Central memory CD4-positive, alpha-beta T cell (primary cell): Measurements from ENCODE around the gene LGALS12.
"Not testable (repeated sequence)": the region's sequence is repeated elsewhere in the genome, so short reads cannot be mapped to it uniquely, and the experiment has no call there.

Experiments used
- DNase-seq: peaks from one replicate; pipeline ENCODE4 v3.0.0; 2022

Gene LGALS12

DNA sequence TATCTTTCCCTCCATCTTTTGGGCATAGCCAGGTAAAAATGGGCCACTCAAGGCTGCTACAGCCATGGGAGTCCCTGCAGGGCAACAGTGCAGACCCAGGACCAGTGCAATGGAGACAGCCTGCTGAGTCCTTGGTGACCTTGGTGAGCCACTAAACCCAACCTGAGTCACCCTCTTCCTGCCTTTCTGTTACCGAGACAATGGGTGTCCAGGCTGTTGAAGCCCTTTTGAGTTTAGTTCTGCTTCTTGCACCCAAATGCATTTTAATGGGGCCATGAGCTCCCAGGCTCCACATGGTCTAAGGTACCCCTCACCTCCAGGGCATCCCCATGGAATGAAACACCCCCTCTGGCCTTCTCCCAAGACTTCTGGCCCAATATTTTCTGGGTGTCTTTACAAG, 29.9 kb downstream of the LGALS12 start:
- DNase-seq: peak; percentile 23

DNA sequence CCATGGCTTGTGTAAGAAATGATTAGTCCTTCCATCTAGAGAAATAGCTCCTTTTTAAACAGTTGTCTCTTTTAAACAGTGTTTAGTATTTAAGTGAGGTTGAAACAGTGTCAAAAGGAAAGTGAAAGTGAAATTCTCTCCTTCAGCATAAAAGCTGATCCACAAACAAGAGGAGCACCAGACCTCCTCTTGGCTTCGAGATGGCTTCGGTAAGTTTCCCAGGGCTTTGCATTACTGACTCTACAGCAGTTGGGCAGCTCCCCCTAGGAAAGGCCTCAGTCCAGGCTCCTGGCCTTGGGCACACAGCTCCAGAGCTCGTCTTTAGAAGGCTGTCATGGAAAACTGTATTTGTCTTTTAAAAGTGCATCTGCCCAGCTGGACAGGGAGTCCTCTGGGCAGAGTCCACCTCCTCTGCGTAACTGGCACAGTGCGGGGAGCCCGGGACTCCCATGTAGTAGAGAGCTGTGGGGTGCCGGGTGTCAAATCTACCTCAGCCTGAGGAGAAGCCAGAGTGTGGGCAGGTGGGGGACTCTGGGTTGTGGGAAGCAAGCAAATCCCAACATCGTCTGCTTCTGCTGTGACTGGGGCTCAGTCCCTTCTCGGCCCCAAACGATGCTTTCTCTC, 30.9 kb downstream of the LGALS12 start, which contains the start of gene PLAAT4:
Gene PLAAT4, plus strand, starts transcription at position 140 of the 624 bp plus-strand sequence. Its CDS starts 61 bp downstream, at position 201.
- peak; percentile 39 for DNase-seq

DNA sequence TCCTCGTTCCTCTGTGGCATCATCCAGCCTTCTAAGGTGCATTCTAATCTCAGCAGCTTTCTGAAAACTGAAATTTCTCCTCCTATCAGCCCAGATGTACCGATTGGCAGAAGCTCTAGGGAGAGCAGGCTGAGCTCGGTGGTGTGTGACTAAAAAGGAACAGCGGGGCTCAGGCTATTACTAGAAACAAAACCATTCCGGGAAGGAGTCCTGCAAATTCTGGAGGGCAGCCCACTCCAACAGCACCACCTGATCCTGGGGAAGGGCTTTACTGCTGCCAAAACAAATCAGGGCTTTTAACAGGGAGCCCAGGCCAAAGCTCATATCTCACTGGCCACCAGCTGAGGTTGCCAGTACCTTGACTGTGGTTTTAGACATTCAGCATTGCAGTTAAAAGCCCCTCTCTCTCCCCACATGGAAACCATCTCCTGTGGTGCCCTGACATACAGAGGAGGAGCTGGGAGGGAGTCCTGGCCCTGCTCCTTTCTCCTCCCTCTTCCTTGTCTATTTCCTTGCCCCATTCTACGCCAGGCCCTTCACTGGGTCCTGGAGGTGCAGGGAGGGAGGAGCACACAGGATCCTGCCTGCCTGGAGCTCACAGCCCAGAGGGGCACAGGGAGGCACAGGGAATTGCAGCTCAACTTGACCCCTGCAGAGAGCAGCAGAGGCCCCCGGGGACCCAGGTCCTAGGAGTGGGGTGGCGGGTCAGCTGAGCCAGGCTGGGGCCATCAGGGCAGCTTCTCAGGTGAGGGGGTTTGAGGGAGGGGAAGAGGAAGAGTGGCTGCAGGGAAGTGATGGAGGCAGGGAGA, 31.6 kb downstream of the LGALS12 start:
- DNase-seq: peak; percentile 9

- DNase-seq: not testable (repeated sequence)
Observed at GRCh38 chr11:63542506-63542905, 36.6 kb downstream of the LGALS12 start.

- DNase-seq: no peak
Observed at GRCh38 chr11:63543711-63544110, 37.8 kb downstream of the LGALS12 start.

- no peak for DNase-seq
Observed at GRCh38 chr11:63547061-63547460, 41.2 kb downstream of the LGALS12 start.

- DNase-seq: no peak
Observed at GRCh38 chr11:63548178-63548577, 42.3 kb downstream of the LGALS12 start.

DNA sequence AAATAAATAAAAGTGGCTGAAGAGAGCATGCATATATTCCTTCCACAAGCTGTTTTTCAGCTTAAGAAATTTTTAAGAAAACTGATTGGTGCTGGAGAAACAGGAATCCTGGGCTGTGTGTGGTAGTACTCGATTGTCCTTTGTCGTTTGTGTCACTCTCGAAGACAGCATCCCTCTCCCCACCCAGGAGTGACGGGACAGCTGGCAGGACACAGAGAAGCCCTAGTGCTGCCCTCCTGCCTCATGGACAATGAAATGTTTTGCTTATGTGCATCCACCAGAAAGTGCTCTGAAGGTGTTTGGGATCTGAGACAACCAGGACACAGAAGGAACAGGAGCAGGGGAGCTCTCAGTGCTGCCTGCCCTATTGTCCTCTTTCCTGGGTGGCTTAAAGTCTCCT, 43.5 kb downstream of the LGALS12 start:
- DNase-seq: no peak

- DNase-seq: not testable (repeated sequence)
Observed at GRCh38 chr11:63550156-63550700, 44.3 kb downstream of the LGALS12 start.

GRCh38 chr11:63551091-63551888, 45.4 kb downstream of the LGALS12 start:
- DNase-seq: no peak

DNA sequence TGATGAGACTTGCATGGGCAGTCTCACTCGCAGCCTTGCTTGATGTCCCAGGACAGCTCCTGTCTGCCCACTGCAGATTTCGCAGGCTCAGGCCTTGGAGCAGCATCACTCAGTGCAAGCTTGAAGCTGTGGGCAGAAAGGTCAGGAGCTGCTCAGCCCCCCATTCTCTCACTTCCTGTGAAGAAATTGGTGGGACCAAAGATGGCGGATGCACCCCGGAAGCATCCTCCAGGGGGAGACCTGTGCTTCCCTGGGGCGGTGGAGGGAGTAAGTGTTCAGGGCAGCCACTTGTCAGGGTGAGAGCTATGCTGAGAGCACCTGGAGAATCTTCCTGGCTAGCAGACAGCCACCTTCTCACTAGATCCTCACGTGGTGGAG, 46.0 kb downstream of the LGALS12 start:
- DNase-seq: no peak

DNA sequence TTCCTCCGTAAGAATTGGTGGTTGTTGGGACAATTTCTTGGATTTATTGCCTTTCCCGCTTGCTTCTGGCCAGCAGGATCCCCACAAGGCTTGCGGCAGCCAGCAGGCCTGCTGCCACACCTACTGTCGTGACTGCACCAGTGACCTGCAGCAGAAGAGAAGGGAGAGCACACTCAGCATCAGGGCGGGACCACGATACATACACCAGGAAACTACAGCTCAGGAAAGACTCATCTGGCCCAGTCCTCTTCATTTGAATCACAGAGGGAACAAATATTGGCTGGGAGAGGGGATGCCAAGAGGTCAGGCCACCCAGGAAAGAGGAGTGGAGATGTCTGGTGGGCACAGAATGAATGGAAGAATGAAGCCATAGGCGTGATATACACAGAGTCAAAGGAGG, 47.0 kb downstream of the LGALS12 start:
- DNase-seq: no peak

GRCh38 chr11:63553759-63554158, 47.9 kb downstream of the LGALS12 start:
- peak; percentile 43 for DNase-seq

GRCh38 chr11:63554877-63555223, 49.0 kb downstream of the LGALS12 start:
- no peak for DNase-seq

DNA sequence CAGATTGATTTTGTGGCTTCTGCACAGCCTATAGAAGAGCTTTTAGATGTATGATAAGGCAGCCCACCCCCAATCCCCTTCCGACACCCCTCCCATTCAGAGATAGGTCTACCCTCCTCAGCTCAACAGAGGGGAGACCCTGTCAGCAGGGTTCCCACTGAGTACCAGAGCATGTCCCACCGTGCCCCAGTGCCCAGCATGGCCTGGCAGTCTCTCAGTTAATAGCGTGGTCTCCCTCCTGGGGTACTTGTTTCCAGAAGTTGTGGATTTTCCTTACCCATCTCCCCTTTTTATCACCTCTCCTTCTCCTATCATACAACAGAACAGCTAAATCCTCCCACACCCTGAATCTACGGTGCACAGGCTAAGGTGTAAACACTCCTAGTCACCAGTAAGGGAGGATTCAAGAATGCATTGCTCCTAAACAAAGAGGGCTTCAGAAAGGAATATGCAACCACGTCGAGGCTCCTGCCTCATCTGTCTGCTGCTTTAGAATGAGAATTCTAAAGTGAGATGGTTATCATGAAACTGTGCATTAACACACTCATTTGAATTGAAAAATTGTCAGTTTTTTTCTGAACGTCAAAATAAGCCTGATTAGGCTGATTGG, 50.6 kb downstream of the LGALS12 start:
- DNase-seq: no peak

DNA sequence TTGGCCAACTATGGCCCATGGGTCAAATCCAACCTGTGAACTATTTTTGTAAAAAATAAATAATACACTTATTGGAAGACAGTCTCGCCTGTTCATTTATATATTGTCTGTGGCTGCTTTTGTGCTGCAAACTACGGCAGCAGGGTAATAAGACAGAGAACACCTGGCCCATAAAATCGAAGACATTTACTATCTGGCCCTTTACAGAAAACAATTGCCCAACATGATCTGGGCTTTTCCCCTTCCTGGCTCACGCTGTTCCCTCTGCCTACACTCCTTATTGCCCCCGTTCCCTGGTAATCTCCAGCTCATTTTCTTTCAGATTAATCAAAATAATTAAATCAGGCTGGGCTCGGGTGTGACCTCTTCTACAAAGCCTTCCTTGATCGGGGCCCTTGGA, 51.7 kb downstream of the LGALS12 start:
- DNase-seq: no peak

DNA sequence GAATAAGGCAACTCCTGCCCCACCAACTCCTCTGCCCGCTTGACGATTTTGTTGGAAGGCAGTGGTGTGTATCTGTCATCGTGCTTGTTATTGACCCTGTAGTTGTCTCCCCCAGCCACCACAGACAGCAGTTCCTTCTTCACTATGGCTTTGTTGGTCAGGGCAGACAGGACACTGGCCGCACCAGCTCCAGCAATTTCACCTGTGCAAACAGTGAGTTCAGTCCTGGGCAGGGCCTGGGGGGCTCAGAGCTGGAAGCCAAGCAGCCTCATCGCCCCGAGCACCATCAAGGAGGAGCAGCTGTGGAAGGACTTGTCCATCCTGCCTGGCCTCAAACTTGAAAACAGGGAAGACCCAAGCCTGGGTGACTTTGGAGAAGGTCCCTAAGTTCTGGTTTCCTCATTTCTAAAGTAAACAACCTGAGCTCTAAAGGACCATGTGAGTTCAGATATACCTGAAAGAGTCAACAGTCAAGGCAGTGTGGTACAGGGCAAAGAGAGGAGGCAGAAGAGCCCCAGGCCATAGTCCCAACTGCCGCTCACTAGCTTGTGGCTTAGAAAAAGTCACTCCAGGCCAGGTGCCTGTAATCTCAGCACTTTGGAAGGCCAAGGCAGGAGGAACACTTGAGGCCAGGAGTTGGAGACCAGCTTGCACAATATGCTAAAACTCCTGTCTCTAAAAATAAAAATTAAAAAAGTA, 52.7 kb downstream of the LGALS12 start:
- no peak for DNase-seq

DNA sequence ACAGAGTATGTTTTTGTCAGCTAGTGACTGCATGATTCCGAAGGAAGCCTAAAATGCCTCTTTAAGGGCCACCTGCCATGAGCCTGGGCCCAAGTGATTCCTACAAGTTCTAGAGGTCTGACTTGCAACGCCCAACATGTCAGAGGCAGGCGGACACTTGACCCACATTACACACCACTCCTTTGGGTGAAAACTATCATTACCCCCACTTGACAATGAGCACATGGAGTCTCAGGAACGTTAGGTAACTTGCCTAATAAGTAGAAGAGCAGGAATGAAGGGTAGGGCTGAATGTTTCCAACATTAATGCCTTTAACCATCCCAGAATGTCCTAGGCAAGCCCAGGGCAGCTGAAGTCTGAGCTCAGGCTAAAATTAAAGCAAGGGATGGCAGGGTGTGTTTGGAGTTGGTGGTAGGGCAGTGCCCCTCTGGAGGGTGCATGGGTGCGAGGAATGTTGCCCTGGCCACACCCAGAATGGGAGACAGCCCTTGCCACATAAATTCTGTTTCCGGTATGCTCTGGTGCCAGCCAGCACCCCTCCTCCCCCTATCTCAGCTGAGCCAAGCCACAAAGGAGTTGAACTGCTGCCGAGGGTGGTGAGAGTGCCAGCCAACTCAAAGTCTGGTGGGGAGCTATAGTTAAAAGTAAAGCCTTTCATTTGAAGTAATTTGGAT, 54.8 kb downstream of the LGALS12 start:
- peak; percentile 10 for DNase-seq

- no peak for DNase-seq
Observed at GRCh38 chr11:63563201-63564055, 57.5 kb downstream of the LGALS12 start, which contains the start of gene PLAAT2. Gene PLAAT2 (minus strand): TSS chr11:63563379. CDS start chr11:63563324, 55 bp downstream.

DNA sequence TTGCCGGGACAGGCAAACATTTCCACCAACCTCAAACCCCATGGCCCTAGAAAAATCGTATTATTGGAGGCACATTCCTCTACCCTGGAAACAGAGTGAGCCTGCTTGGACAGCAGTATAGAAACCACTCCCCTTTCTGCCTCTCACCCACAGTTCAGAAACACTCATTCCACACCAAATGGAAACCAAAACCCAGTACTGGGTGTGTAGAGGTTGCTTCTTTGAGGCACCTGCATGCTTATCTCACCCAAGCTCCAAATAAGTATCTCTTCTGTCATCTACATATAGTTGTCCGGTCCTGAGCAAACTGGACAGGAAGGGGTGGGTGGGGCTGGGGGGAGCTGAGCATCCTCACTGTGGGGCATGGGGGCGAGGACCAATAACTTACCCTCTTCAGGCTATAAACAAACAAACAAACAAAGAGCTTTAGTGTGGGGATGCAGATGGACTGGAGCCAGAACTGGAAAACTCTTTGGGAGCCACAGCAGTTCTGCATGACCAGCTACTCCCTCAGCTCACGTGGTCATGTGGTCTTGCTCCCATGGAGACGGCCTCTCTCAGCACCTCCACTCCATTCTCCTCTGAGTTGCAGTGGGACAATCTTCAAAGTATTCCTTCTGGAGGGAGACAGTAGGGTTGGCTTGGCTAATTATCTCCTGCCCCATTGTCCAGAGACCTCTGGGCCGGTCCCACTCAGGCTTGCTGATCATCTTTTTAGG, 58.3 kb downstream of the LGALS12 start:
- no peak for DNase-seq
